ENCODE data around the gene CLEC7A. TPM values are rescaled to one million over a fixed set of nuclear protein-coding genes. Genes with fewer than 3 reads are reported as not detected.

The CLEC7A gene
- total RNA-seq, 1 donor from 2014 or later: 1.3 TPM

DNA sequence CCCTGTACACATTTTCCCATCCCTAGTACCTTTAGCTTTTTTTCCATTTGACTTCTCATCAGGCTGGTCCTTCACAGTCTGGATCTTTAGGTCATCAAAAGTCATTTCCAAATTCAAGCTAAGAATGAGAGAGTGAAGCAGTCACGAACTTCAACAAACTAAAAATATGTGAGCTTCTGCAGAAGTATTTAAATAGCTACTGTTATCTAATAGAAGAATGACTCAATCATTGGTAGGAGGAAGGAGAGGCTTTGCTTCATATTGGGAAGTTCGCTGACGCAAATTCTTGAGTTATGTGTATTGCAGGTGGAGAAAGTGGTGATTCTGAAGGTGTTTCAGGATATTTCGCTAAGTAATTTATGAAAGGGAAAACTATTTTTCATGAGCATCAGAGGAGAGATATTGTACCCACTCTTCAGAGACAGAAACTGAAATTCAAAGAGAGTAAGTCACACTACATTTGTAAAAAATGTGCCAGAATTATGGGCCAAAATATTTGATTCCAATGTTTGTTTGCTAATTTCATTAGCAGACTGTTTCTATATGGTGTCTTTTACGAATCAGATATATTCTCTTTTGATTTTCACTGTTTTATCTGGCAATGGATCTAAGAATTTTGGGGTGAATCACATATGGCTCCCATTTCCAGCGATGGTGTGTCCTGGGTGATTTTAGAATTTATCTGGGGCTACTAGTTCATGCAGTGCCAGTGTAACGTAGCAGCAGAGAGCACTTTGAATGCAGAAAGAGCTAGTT is 42.2 kb upstream of the CLEC7A start, which contains the start of gene OLR1:
Gene OLR1, minus strand, starts transcription at position 160 of the 756 bp plus-strand sequence. Its CDS starts 55 bp downstream, at position 105.
- H3K4me1 ChIP-seq: no peaks in the 10 kb centered on the region
- DNase-seq: no peak
- intact Hi-C loops (cut with micrococcal nuclease): no loop called here
- H3K27ac ChIP-seq (replicated peaks): no peak within 1 kb of the TSS
- TF ChIP-seq, protein P1, sequence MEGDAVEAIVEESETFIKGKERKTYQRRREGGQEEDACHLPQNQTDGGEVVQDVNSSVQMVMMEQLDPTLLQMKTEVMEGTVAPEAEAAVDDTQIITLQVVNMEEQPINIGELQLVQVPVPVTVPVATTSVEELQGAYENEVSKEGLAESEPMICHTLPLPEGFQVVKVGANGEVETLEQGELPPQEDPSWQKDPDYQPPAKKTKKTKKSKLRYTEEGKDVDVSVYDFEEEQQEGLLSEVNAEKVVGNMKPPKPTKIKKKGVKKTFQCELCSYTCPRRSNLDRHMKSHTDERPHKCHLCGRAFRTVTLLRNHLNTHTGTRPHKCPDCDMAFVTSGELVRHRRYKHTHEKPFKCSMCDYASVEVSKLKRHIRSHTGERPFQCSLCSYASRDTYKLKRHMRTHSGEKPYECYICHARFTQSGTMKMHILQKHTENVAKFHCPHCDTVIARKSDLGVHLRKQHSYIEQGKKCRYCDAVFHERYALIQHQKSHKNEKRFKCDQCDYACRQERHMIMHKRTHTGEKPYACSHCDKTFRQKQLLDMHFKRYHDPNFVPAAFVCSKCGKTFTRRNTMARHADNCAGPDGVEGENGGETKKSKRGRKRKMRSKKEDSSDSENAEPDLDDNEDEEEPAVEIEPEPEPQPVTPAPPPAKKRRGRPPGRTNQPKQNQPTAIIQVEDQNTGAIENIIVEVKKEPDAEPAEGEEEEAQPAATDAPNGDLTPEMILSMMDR (IDR thresholded peaks at IDR 0.05; ENCODE audit: borderline replicate concordance): no peak
- H3K27me3 ChIP-seq (ENCODE audit: low read depth): no peaks in the 10 kb centered on the region
- H3K9me3 ChIP-seq (replicated peaks): no peaks in the 10 kb centered on the region
- H3K4me3 ChIP-seq: no peak within 1 kb of the TSS
- H3K36me3 ChIP-seq: no peaks in the 10 kb centered on the region

DNA sequence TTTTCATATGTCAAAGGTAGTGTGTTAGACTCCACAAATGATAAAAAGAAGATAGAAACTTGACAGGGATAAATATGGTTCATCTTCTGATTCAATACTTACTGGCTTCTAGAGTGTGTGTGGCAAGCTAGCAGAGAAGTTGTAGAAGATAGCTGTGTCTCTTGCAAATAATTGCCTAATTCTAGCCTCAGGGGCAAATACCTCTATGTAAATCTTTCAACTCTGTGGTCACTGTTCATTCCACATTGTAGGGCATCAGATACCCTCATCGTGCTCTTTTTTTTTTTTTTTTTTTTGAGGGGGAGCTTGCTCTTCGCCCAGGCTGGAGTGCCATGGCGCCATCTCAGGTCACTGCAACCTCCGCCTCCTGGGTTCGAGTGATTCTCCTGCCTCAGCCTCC is 40.2 kb upstream of the CLEC7A start:
- DNase-seq: no peak
- intact Hi-C loops (cut with micrococcal nuclease): no loop called here
- Histone ChIP-seq H3K9me3 (replicated peaks) (no peaks in the 10 kb centered on the region), H3K4me1 (no peaks in the 10 kb centered on the region), H3K4me3 (no peak overlapping the region), H3K27ac (replicated peaks) (no peak overlapping the region), H3K27me3 (ENCODE audit: low read depth) (no peaks in the 10 kb centered on the region), H3K36me3 (no peaks in the 10 kb centered on the region)
- TF ChIP-seq, protein P1 (IDR thresholded peaks at IDR 0.05; ENCODE audit: borderline replicate concordance): no peak

DNA sequence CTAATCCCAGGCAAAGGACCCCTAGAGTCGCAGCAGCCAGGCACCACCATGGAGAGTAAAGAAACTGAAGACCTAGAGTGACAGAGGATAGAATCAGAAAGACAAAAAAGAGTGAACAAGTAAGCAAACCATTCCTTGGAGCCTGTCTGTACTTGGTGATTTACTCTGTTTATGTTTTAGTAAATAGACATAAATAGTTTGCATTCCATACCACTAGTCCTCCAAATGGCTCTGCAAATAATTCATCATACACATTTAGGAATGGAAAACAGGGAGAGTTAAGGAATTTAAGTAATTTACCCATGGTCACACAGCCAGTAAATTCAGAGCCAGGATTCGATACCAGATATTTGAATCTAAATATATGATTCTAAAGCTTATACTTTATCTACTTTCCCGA is 39.1 kb upstream of the CLEC7A start:
- intact Hi-C loops (cut with micrococcal nuclease): no loop called here
- Histone ChIP-seq H3K27me3 (ENCODE audit: low read depth) (no peaks in the 10 kb centered on the region), H3K4me1 (no peaks in the 10 kb centered on the region), H3K4me3 (no peak overlapping the region), H3K36me3 (no peaks in the 10 kb centered on the region), H3K9me3 (replicated peaks) (no peaks in the 10 kb centered on the region), H3K27ac (replicated peaks) (no peak overlapping the region)
- DNase-seq: no peak
- TF ChIP-seq, protein P1 (IDR thresholded peaks at IDR 0.05; ENCODE audit: borderline replicate concordance): no peak

DNA sequence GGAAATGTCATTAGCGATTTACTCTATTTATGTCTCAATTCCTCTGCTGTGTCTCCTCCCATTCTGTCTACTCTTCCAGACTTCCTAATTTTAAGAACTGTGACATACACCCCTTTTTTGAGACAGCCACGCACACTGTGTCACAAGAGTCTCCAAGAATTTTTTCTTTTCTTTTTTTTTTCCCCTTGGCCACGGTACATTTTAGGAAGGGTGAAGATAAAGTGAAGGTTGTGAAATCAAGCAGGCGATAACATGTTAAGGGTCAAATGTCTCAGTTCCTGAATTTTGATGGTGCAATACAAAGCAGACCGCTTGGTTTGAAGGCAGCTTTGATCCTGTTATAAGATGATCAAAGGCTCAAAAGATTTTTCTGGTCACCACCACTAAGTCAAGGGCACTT is 37.6 kb upstream of the CLEC7A start:
- DNase-seq: no peak
- Histone ChIP-seq H3K27ac (replicated peaks) (no peak overlapping the region), H3K4me3 (no peak overlapping the region), H3K27me3 (ENCODE audit: low read depth) (no peaks in the 10 kb centered on the region), H3K36me3 (no peaks in the 10 kb centered on the region), H3K9me3 (replicated peaks) (no peaks in the 10 kb centered on the region), H3K4me1 (no peaks in the 10 kb centered on the region)
- TF ChIP-seq, protein P1 (IDR thresholded peaks at IDR 0.05; ENCODE audit: borderline replicate concordance): no peak
- intact Hi-C loops (cut with micrococcal nuclease): no loop called here

DNA sequence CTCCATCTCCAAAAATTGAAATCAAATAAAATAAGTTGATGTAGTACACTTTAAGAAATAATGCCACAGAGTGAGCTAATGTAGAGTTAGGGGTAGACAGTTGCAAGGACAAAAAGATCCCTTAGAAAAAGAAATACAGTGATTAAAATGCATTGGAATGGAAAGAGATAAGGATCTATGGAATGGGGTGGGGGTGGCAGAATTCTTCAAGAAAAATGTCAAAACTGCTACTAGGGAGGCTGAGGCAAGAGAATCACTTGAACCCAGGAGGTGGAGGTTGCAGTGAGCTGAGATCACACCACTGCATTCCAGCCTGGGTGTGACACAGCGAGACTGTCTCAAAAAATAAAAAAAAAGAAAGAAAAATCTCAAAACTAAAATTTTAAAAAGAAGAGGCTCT is 35.4 kb upstream of the CLEC7A start:
- no peak overlapping the region for H3K4me3 ChIP-seq
- intact Hi-C loops (cut with micrococcal nuclease): no loop called here
- DNase-seq: no peak
- H3K27me3 ChIP-seq (ENCODE audit: low read depth): no peaks in the 10 kb centered on the region
- H3K9me3 ChIP-seq (replicated peaks): no peaks in the 10 kb centered on the region
- no peak overlapping the region for H3K27ac ChIP-seq (replicated peaks)
- peaks cover 4% of the 10 kb centered on the region for H3K4me1 ChIP-seq
- H3K36me3 ChIP-seq: no peaks in the 10 kb centered on the region
- TF ChIP-seq, protein P1 (IDR thresholded peaks at IDR 0.05; ENCODE audit: borderline replicate concordance): no peak

All from left ventricle myocardium inferior (tissue), 1 donor.